RKO (cell line): ENCODE measurements around the gene KRTAP4-16.
"Not testable (repeated sequence)": the region's sequence is repeated elsewhere in the genome, so short reads cannot be mapped to it uniquely, and the experiment has no call there.

Experiments used
- DNase-seq: peaks from one replicate; pipeline ENCODE4 v3.0.0-alpha.2; 2016; ENCODE audit warnings: low spot score

KRTAP4-16 gene

GRCh38 chr17:41119696-41120690, 18.0 kb upstream of the KRTAP4-16 start:
- DNase-seq = peak; percentile 36

GRCh38 chr17:41118721-41119120, 16.7 kb upstream of the KRTAP4-16 start:
- no peak for DNase-seq

GRCh38 chr17:41117846-41118386, 15.9 kb upstream of the KRTAP4-16 start, which contains the start of gene KRTAP4-11:
Gene KRTAP4-11 (minus strand): TSS chr17:41118373. CDS start chr17:41118315, 58 bp downstream.
- not testable (repeated sequence) for DNase-seq

- DNase-seq = peak; percentile 77
Observed at GRCh38 chr17:41116297-41116696, 14.3 kb upstream of the KRTAP4-16 start.

- DNase-seq = peak; percentile 30
Observed at GRCh38 chr17:41111151-41111885, 9.3 kb upstream of the KRTAP4-16 start.

- DNase-seq = not testable (repeated sequence)
Observed at GRCh38 chr17:41108728-41109386, 6.8 kb upstream of the KRTAP4-16 start.

GRCh38 chr17:41107941-41108450, 6.0 kb upstream of the KRTAP4-16 start:
- peak; percentile 93 for DNase-seq

- DNase-seq = peak; percentile 70
Observed at GRCh38 chr17:41105347-41105746, 3.3 kb upstream of the KRTAP4-16 start, which contains the start of gene KRTAP4-9. Gene KRTAP4-9 (plus strand): TSS chr17:41105389. CDS start chr17:41105389, 0 bp downstream.

GRCh38 chr17:41104386-41105038, 2.5 kb upstream of the KRTAP4-16 start:
- DNase-seq = peak; percentile 84

GRCh38 chr17:41103896-41104295, 1.9 kb upstream of the KRTAP4-16 start:
- DNase-seq = peak; percentile 34

- DNase-seq = peak; percentile 93
Observed at GRCh38 chr17:41099682-41100480, 2.1 kb downstream of the KRTAP4-16 start.

GRCh38 chr17:41098481-41098880, 3.5 kb downstream of the KRTAP4-16 start:
- DNase-seq = no peak

GRCh38 chr17:41098042-41098441, 4.0 kb downstream of the KRTAP4-16 start, which contains the start of gene KRTAP4-8:
Gene KRTAP4-8 (minus strand): TSS chr17:41098142. CDS start chr17:41098084, 58 bp downstream.
- no peak for DNase-seq

- DNase-seq = no peak
Observed at GRCh38 chr17:41096055-41096454, 6.0 kb downstream of the KRTAP4-16 start.

GRCh38 chr17:41088760-41089352, 13.2 kb downstream of the KRTAP4-16 start:
- not testable (repeated sequence) for DNase-seq

- DNase-seq = peak; percentile 30
Observed at GRCh38 chr17:41084100-41084856, 17.7 kb downstream of the KRTAP4-16 start, which contains the start of gene KRTAP4-7. Gene KRTAP4-7 (plus strand): TSS chr17:41084150. CDS start chr17:41084207, 57 bp downstream.

- DNase-seq = peak; percentile 85
Observed at GRCh38 chr17:41083427-41083826, 18.6 kb downstream of the KRTAP4-16 start.

GRCh38 chr17:41082626-41083025, 19.4 kb downstream of the KRTAP4-16 start:
- DNase-seq = peak; percentile 52

GRCh38 chr17:41076788-41077187, 25.2 kb downstream of the KRTAP4-16 start:
- DNase-seq = no peak
